Left ventricle myocardium inferior (tissue), 1 donor: ENCODE data around the gene MAP2. TPM values are rescaled to one million over a fixed set of nuclear protein-coding genes. Genes with fewer than 3 reads are reported as not detected.

Experiments used
- DNase-seq: peaks from one replicate; pipeline ENCODE4 v3.0.0-alpha.2; 2020
- H3K27ac ChIP-seq: fragments of 200-600 bp; replicated peaks from 2 replicates; pipeline ENCODE4 v1.8.0; 2021
- H3K27me3 ChIP-seq: fragments of 200-600 bp; 2 replicates; pipeline ENCODE4 v1.8.0; 2021; ENCODE audit warnings: low read depth
- H3K36me3 ChIP-seq: fragments of 200-600 bp; 2 replicates; pipeline ENCODE4 v1.8.0; 2021
- H3K4me1 ChIP-seq: fragments of 200-600 bp; 2 replicates; pipeline ENCODE4 v1.8.0; 2021
- H3K4me3 ChIP-seq: fragments of 200-600 bp; 2 replicates; pipeline ENCODE4 v1.8.0; 2021; ENCODE audit warnings: mild to moderate bottlenecking, moderate library complexity
- H3K9me3 ChIP-seq: fragments of 200-600 bp; replicated peaks from 2 replicates; pipeline ENCODE4 v1.8.0; 2021
- CTCF ChIP-seq: fragments of 200-600 bp; IDR thresholded peaks from 2 replicates; pipeline ENCODE4 v1.8.0; 2021; ENCODE audit warnings: antibody characterized with exemption, mild to moderate bottlenecking, borderline replicate concordance
- intact Hi-C: fragments of 100-400 bp; cut with micrococcal nuclease; formaldehyde crosslinking; loops from one replicate; pipeline ENCODE4 v1.11.0; 2022
- long read RNA-seq: library from polyadenylated mRNA; unstranded; transcript quantifications from one replicate; pipeline ENCODE4 v2.0.0, GENCODE V29; 2021
- total RNA-seq: library from RNA; stranded (reverse); fragmentation: NEBNext Ultra II Directional; extraction: Animal tissue kit (Norgen Biotek cat#: 25700); gene quantifications from one replicate; pipeline ENCODE4 v1.2.1, GENCODE V29; 2021
- donor health status: DM: no; HTN: yes; CAD: no; lungs with severe emphysema.

MAP2 gene
- 6.2 TPM for total RNA-seq
- long read RNA-seq, partial matches to known transcripts: 1 of 3 reads
- long read RNA-seq, other reads (novel, unspliced or antisense): 2 of 3 reads

GRCh38 chr2:209423562-209424198 lies at the start of gene MAP2:
Gene MAP2, plus strand, starts transcription at chr2:209424047. Its CDS starts 229,124 bp downstream, at chr2:209653171.
- no peaks in the 10 kb centered on the region for H3K9me3 ChIP-seq
- H3K36me3 ChIP-seq: no peaks in the 10 kb centered on the region
- H3K4me3 ChIP-seq: peak within 1 kb of the TSS; percentile 78
- TF ChIP-seq CTCF: peak; percentile 97
- H3K4me1 ChIP-seq: peaks cover 26% of the 10 kb centered on the region
- intact Hi-C loops: loop anchor here (1.0 to 10.0 kb wide), 2 partner anchors 89 to 133 kb away; no protein-coding TSS in a partner anchor
- peak within 1 kb of the TSS; percentile 59 for H3K27ac ChIP-seq
- H3K27me3 ChIP-seq: no peaks in the 10 kb centered on the region
- DNase-seq: peak; percentile 80

GRCh38 chr2:209376686-209377085 lies 47.2 kb upstream of the MAP2 start:
- intact Hi-C loops: no loop called here
- Histone ChIP-seq H3K27me3 (no peaks in the 10 kb centered on the region), H3K27ac (no peak overlapping the region), H3K4me1 (no peaks in the 10 kb centered on the region), H3K9me3 (peaks cover 66% of the 10 kb centered on the region), H3K4me3 (no peak overlapping the region), H3K36me3 (no peaks in the 10 kb centered on the region)
- TF ChIP-seq CTCF: no peak
- no peak for DNase-seq

- intact Hi-C loops: no loop called here
- TF ChIP-seq CTCF: no peak
- no peak overlapping the region for H3K27ac ChIP-seq
- DNase-seq: no peak
- no peaks in the 10 kb centered on the region for H3K4me1 ChIP-seq
- H3K4me3 ChIP-seq: no peak overlapping the region
- no peaks in the 10 kb centered on the region for H3K36me3 ChIP-seq
- no peaks in the 10 kb centered on the region for H3K27me3 ChIP-seq
- peaks cover 31% of the 10 kb centered on the region for H3K9me3 ChIP-seq
Measured at GRCh38 chr2:209380293-209380692, 43.6 kb upstream of the MAP2 start.

GRCh38 chr2:209381091-209381490 lies 42.8 kb upstream of the MAP2 start:
- intact Hi-C loops: no loop called here
- Histone ChIP-seq H3K4me1 (no peaks in the 10 kb centered on the region), H3K9me3 (peaks cover 23% of the 10 kb centered on the region), H3K4me3 (no peak overlapping the region), H3K27me3 (no peaks in the 10 kb centered on the region), H3K27ac (no peak overlapping the region), H3K36me3 (no peaks in the 10 kb centered on the region)
- no peak for TF ChIP-seq CTCF
- no peak for DNase-seq

GRCh38 chr2:209382775-209383174 lies 41.1 kb upstream of the MAP2 start:
- intact Hi-C loops: no loop called here
- Histone ChIP-seq H3K27ac (no peak overlapping the region), H3K9me3 (peaks cover 6% of the 10 kb centered on the region), H3K4me3 (no peak overlapping the region), H3K4me1 (no peaks in the 10 kb centered on the region), H3K27me3 (no peaks in the 10 kb centered on the region), H3K36me3 (no peaks in the 10 kb centered on the region)
- DNase-seq: no peak
- no peak for TF ChIP-seq CTCF
